ENCODE data around the gene LEMD3. TPM values are rescaled to one million over a fixed set of nuclear protein-coding genes. Genes with fewer than 3 reads are reported as not detected.

Gene LEMD3
- total RNA-seq, 1 experiment from 2014 or later: 46.8 TPM

DNA sequence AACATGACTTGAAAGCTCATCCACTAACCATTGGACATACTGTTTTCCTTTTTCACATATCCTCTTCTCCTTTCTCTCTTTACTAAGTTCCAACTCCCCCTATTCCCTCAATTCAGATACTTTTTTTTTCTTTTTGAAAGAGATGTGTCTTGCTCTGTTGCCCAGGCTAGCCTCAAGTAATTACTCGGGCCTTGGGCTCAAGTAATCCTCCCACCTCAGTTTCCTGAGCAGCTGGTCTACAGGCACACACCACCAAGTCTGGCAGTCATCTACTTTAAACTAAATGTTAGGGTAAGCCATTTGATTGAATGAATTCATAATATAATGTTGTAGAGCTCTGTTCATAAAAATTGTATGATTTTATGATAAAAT lies 15.5 kb downstream of the LEMD3 start:
- no TSS peak for BruUV-seq (replicated peaks)
- H3K4me3 Mint-ChIP-seq (ENCODE audit: low read depth, unreplicated experiment): no peak overlapping the region
- no peak overlapping the region for H3K27ac Mint-ChIP-seq (ENCODE audit: unreplicated experiment)
- no peak for DNase-seq
- H3K4me1 Mint-ChIP-seq (ENCODE audit: low read depth, unreplicated experiment): peaks cover 16% of the 10 kb centered on the region
- no peaks in the 10 kb centered on the region for H3K36me3 Mint-ChIP-seq (ENCODE audit: insufficient read depth, unreplicated experiment)
- intact Hi-C loops (cut with micrococcal nuclease; ENCODE audit: unreplicated experiment): no loop called here
- H3K9me3 Mint-ChIP-seq (ENCODE audit: low read depth, unreplicated experiment): no peaks in the 10 kb centered on the region
- H3K27me3 Mint-ChIP-seq (ENCODE audit: unreplicated experiment): no peaks in the 10 kb centered on the region
- CTCF ChIA-PET: no interaction called here
- TF ChIP-seq, protein P1, sequence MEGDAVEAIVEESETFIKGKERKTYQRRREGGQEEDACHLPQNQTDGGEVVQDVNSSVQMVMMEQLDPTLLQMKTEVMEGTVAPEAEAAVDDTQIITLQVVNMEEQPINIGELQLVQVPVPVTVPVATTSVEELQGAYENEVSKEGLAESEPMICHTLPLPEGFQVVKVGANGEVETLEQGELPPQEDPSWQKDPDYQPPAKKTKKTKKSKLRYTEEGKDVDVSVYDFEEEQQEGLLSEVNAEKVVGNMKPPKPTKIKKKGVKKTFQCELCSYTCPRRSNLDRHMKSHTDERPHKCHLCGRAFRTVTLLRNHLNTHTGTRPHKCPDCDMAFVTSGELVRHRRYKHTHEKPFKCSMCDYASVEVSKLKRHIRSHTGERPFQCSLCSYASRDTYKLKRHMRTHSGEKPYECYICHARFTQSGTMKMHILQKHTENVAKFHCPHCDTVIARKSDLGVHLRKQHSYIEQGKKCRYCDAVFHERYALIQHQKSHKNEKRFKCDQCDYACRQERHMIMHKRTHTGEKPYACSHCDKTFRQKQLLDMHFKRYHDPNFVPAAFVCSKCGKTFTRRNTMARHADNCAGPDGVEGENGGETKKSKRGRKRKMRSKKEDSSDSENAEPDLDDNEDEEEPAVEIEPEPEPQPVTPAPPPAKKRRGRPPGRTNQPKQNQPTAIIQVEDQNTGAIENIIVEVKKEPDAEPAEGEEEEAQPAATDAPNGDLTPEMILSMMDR (IDR thresholded peaks at IDR 0.05; ENCODE audit: unreplicated experiment): no peak

DNA sequence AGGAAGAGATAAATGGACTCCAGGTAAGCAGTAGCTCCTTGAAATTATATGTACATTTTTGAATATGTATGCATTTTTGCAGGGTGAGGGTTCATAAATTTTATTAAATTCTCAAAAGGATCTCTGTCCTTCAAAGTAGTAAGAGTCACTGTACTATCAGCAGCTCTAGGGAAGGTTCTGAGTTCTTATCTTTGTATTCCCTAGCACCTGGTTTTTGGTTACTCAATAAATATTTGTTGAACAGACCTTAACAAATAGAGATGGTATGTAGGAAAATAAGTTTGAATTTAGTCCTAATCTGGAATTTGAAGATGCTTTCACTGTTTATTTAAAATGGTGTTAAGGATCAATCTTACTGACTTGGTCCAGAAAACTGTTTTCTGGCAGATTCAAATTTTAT lies 18.3 kb downstream of the LEMD3 start:
- Mint-ChIP-seq H3K4me3 (ENCODE audit: low read depth, unreplicated experiment) (no peak overlapping the region), H3K27me3 (ENCODE audit: unreplicated experiment) (no peaks in the 10 kb centered on the region), H3K4me1 (ENCODE audit: low read depth, unreplicated experiment) (peaks cover 4% of the 10 kb centered on the region), H3K27ac (ENCODE audit: unreplicated experiment) (no peak overlapping the region), H3K36me3 (ENCODE audit: insufficient read depth, unreplicated experiment) (no peaks in the 10 kb centered on the region), H3K9me3 (ENCODE audit: low read depth, unreplicated experiment) (no peaks in the 10 kb centered on the region)
- no TSS peak for BruUV-seq (replicated peaks)
- DNase-seq: no peak
- TF ChIP-seq, protein P1 (IDR thresholded peaks at IDR 0.05; ENCODE audit: unreplicated experiment): no peak
- CTCF ChIA-PET: no interaction called here
- intact Hi-C loops (cut with micrococcal nuclease; ENCODE audit: unreplicated experiment): no loop called here

DNA sequence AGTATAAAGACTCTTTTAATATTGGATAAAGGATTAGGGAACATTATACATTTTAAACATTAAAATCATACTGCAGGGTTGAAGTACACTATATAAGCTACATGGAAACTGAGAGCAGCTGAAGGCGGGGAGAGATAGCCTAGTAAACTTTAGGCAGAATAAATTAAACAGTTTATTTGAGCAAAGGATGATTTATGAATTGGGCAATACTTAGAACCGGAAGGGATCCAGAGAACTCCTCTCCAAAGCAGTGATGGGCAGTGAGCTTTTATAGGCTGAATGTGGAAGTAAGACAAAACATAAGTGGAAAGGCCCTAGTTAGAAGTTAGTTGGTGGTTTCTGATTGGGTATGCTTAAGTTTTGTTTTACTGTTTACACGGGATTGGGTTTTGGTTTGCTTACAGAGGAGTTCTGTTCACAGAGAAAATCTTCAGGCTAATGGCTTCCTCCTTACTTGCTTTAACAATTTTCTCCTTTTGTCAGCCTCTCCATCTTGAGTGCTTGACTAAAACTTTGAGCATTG lies 18.9 kb downstream of the LEMD3 start:
- H3K27me3 Mint-ChIP-seq (ENCODE audit: unreplicated experiment): no peaks in the 10 kb centered on the region
- no peak overlapping the region for H3K4me3 Mint-ChIP-seq (ENCODE audit: low read depth, unreplicated experiment)
- no peak for DNase-seq
- no peaks in the 10 kb centered on the region for H3K9me3 Mint-ChIP-seq (ENCODE audit: low read depth, unreplicated experiment)
- TF ChIP-seq, protein P1 (IDR thresholded peaks at IDR 0.05; ENCODE audit: unreplicated experiment): no peak
- no peak overlapping the region for H3K27ac Mint-ChIP-seq (ENCODE audit: unreplicated experiment)
- BruUV-seq (replicated peaks): no TSS peak
- intact Hi-C loops (cut with micrococcal nuclease; ENCODE audit: unreplicated experiment): no loop called here
- H3K4me1 Mint-ChIP-seq (ENCODE audit: low read depth, unreplicated experiment): peaks cover 8% of the 10 kb centered on the region
- H3K36me3 Mint-ChIP-seq (ENCODE audit: insufficient read depth, unreplicated experiment): no peaks in the 10 kb centered on the region
- CTCF ChIA-PET: no interaction called here

DNA sequence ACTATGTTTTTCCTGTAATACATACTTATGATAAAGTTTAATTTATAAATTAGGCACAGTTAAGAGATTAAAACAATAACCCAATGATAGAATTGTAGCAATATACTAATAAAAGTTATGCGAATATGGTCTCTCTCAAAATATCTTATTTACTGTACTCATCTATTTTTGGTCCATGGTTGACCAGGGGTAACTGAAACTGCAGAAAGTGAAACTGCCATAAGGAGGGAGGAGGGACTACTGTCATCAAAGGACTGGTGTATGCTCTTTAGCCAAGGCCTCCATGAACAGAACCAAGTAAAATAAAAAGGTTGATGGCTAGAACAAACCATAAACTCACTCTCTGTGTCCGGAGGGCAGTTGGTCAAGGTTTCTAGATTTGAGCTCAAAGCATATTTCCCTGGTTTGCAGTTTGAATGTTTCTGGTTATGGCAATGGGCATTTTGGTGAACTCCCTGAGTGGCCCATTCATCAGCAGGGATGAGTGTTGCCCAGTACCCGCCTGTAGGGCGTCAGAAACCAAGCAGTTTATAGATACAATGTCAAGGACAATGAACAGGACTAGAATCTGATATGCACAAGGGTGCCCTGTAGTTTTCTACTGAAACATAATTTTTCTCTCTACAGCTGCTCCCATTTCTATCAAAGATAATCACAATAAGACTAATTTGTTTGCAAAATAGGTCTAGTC lies 19.8 kb downstream of the LEMD3 start:
- BruUV-seq (replicated peaks): no TSS peak
- Mint-ChIP-seq H3K4me3 (ENCODE audit: low read depth, unreplicated experiment) (no peak overlapping the region), H3K9me3 (ENCODE audit: low read depth, unreplicated experiment) (no peaks in the 10 kb centered on the region), H3K36me3 (ENCODE audit: insufficient read depth, unreplicated experiment) (no peaks in the 10 kb centered on the region), H3K27me3 (ENCODE audit: unreplicated experiment) (no peaks in the 10 kb centered on the region), H3K4me1 (ENCODE audit: low read depth, unreplicated experiment) (peaks cover 17% of the 10 kb centered on the region), H3K27ac (ENCODE audit: unreplicated experiment) (no peak overlapping the region)
- TF ChIP-seq, protein P1 (IDR thresholded peaks at IDR 0.05; ENCODE audit: unreplicated experiment): no peak
- intact Hi-C loops (cut with micrococcal nuclease; ENCODE audit: unreplicated experiment): no loop called here
- DNase-seq: no peak
- CTCF ChIA-PET: interaction anchor here (0.6 kb wide), 1 partner anchor 34 kb away, joined by 4 read pairs; no protein-coding TSS in a partner anchor
